ENCODE measurements around the gene SRP68.

Gene SRP68

GRCh38 chr17:76027159-76027839 is 45.0 kb downstream of the SRP68 start, which contains the start of gene EVPL:
TSS of gene EVPL (minus strand) at chr17:76027306. CDS start at chr17:76027198, 108 bp downstream.
- Histone ChIP-seq H3K4me1 (ENCODE audit: insufficient read depth, low read length) (peaks cover 13% of the 10 kb centered on the region), H3K9me3 (ENCODE audit: control insufficient read depth, insufficient read depth, low read length) (no peaks in the 10 kb centered on the region), H3K36me3 (ENCODE audit: insufficient read depth, low read length) (no peaks in the 10 kb centered on the region), H3K9ac (ENCODE audit: low read depth, low read length) (no peak within 1 kb of the TSS)

- peaks cover 13% of the 10 kb centered on the region for H3K4me1 ChIP-seq (ENCODE audit: insufficient read depth, low read length)
- H3K36me3 ChIP-seq (ENCODE audit: insufficient read depth, low read length): no peaks in the 10 kb centered on the region
- H3K9ac ChIP-seq (ENCODE audit: low read depth, low read length): no peak overlapping the region
- H3K9me3 ChIP-seq (ENCODE audit: control insufficient read depth, insufficient read depth, low read length): no peaks in the 10 kb centered on the region
Observed at GRCh38 chr17:76026714-76027158, 45.6 kb downstream of the SRP68 start.

GRCh38 chr17:76025294-76025693 is 47.0 kb downstream of the SRP68 start:
- H3K9ac ChIP-seq (ENCODE audit: low read depth, low read length): no peak overlapping the region
- no peaks in the 10 kb centered on the region for H3K9me3 ChIP-seq (ENCODE audit: control insufficient read depth, insufficient read depth, low read length)
- peaks cover 13% of the 10 kb centered on the region for H3K4me1 ChIP-seq (ENCODE audit: insufficient read depth, low read length)
- no peaks in the 10 kb centered on the region for H3K36me3 ChIP-seq (ENCODE audit: insufficient read depth, low read length)

GRCh38 chr17:76024353-76024752 is 48.0 kb downstream of the SRP68 start:
- H3K9me3 ChIP-seq (ENCODE audit: control insufficient read depth, insufficient read depth, low read length): no peaks in the 10 kb centered on the region
- H3K9ac ChIP-seq (ENCODE audit: low read depth, low read length): no peak overlapping the region

GRCh38 chr17:76023900-76024237 is 48.4 kb downstream of the SRP68 start:
- no peaks in the 10 kb centered on the region for H3K9me3 ChIP-seq (ENCODE audit: control insufficient read depth, insufficient read depth, low read length)
- no peak overlapping the region for H3K9ac ChIP-seq (ENCODE audit: low read depth, low read length)
- no peaks in the 10 kb centered on the region for H3K36me3 ChIP-seq (ENCODE audit: insufficient read depth, low read length)
- H3K4me1 ChIP-seq (ENCODE audit: insufficient read depth, low read length): peaks cover 6% of the 10 kb centered on the region

More at GRCh38 chr17:76024353-76024752, 48.0 kb downstream of the SRP68 start:
- Histone ChIP-seq H3K4me1 (ENCODE audit: insufficient read depth, low read length) (peaks cover 7% of the 10 kb centered on the region), H3K36me3 (ENCODE audit: insufficient read depth, low read length) (no peaks in the 10 kb centered on the region)

- Histone ChIP-seq H3K4me1 (ENCODE audit: insufficient read depth, low read length) (no peaks in the 10 kb centered on the region), H3K36me3 (ENCODE audit: insufficient read depth, low read length) (no peaks in the 10 kb centered on the region), H3K9ac (ENCODE audit: low read depth, low read length) (no peak overlapping the region), H3K9me3 (ENCODE audit: control insufficient read depth, insufficient read depth, low read length) (no peaks in the 10 kb centered on the region)
Observed at GRCh38 chr17:76022973-76023899, 49.1 kb downstream of the SRP68 start.

GRCh38 chr17:76022285-76022684 is 50.0 kb downstream of the SRP68 start:
- H3K36me3 ChIP-seq (ENCODE audit: insufficient read depth, low read length): no peaks in the 10 kb centered on the region
- no peak overlapping the region for H3K9ac ChIP-seq (ENCODE audit: low read depth, low read length)
- no peaks in the 10 kb centered on the region for H3K4me1 ChIP-seq (ENCODE audit: insufficient read depth, low read length)
- H3K9me3 ChIP-seq (ENCODE audit: control insufficient read depth, insufficient read depth, low read length): no peaks in the 10 kb centered on the region

GRCh38 chr17:76019833-76020467 is 52.4 kb downstream of the SRP68 start:
- no peaks in the 10 kb centered on the region for H3K36me3 ChIP-seq (ENCODE audit: insufficient read depth, low read length)
- no peaks in the 10 kb centered on the region for H3K4me1 ChIP-seq (ENCODE audit: insufficient read depth, low read length)
- H3K9ac ChIP-seq (ENCODE audit: low read depth, low read length): no peak overlapping the region
- no peaks in the 10 kb centered on the region for H3K9me3 ChIP-seq (ENCODE audit: control insufficient read depth, insufficient read depth, low read length)

- H3K4me1 ChIP-seq (ENCODE audit: insufficient read depth, low read length): peaks cover 3% of the 10 kb centered on the region; the same call in 1 of the 2 replicates
- H3K9ac ChIP-seq (ENCODE audit: low read depth, low read length): no peak overlapping the region
- H3K36me3 ChIP-seq (ENCODE audit: insufficient read depth, low read length): no peaks in the 10 kb centered on the region
- no peaks in the 10 kb centered on the region for H3K9me3 ChIP-seq (ENCODE audit: control insufficient read depth, insufficient read depth, low read length)
Observed at GRCh38 chr17:76018801-76019200, 53.5 kb downstream of the SRP68 start.

- no peaks in the 10 kb centered on the region for H3K9me3 ChIP-seq (ENCODE audit: control insufficient read depth, insufficient read depth, low read length)
- H3K4me1 ChIP-seq (ENCODE audit: insufficient read depth, low read length): peaks cover 3% of the 10 kb centered on the region; the same call in 1 of the 2 replicates
- no peak overlapping the region for H3K9ac ChIP-seq (ENCODE audit: low read depth, low read length)
- H3K36me3 ChIP-seq (ENCODE audit: insufficient read depth, low read length): no peaks in the 10 kb centered on the region
Observed at GRCh38 chr17:76018340-76018680, 54.0 kb downstream of the SRP68 start.

GRCh38 chr17:76017481-76018339 is 54.6 kb downstream of the SRP68 start:
- H3K9ac ChIP-seq (ENCODE audit: low read depth, low read length): no peak overlapping the region

GRCh38 chr17:76014925-76015261 is 57.4 kb downstream of the SRP68 start:
- Histone ChIP-seq H3K9ac (ENCODE audit: low read depth, low read length) (no peak overlapping the region), H3K9me3 (ENCODE audit: control insufficient read depth, insufficient read depth, low read length) (no peaks in the 10 kb centered on the region), H3K36me3 (ENCODE audit: insufficient read depth, low read length) (no peaks in the 10 kb centered on the region), H3K4me1 (ENCODE audit: insufficient read depth, low read length) (peaks cover 3% of the 10 kb centered on the region; the same call in 1 of the 2 replicates)

More at GRCh38 chr17:76017481-76018339, 54.6 kb downstream of the SRP68 start:
- Histone ChIP-seq H3K4me1 (ENCODE audit: insufficient read depth, low read length) (peaks cover 3% of the 10 kb centered on the region; the same call in 1 of the 2 replicates), H3K36me3 (ENCODE audit: insufficient read depth, low read length) (no peaks in the 10 kb centered on the region), H3K9me3 (ENCODE audit: control insufficient read depth, insufficient read depth, low read length) (no peaks in the 10 kb centered on the region)

- Histone ChIP-seq H3K9me3 (ENCODE audit: control insufficient read depth, insufficient read depth, low read length) (no peaks in the 10 kb centered on the region), H3K4me1 (ENCODE audit: insufficient read depth, low read length) (peaks cover 3% of the 10 kb centered on the region; the same call in 1 of the 2 replicates), H3K36me3 (ENCODE audit: insufficient read depth, low read length) (no peaks in the 10 kb centered on the region), H3K9ac (ENCODE audit: low read depth, low read length) (no peak overlapping the region)
Observed at GRCh38 chr17:76014100-76014924, 58.0 kb downstream of the SRP68 start.
